Loucy (cell line): Measurements from ENCODE around the gene FAR1.

Experiments
- H2AFZ ChIP-seq: fragments of 200-600 bp; sonication (generic); 2 replicates; pipeline ENCODE4 v1.6.0; 2016; ENCODE audit warnings: antibody characterized with exemption, mild to moderate bottlenecking, low read length, moderate library complexity
- H3F3A ChIP-seq: fragments of 200-600 bp; 2 replicates; pipeline ENCODE4 v1.6.0; 2016; ENCODE audit warnings: antibody characterized with exemption, low read depth, mild to moderate bottlenecking
- H3K27me3 ChIP-seq: fragments of 200-600 bp; sonication (generic); 2 replicates; pipeline ENCODE4 v1.6.1; 2014; ENCODE audit warnings: low read length, mild to moderate bottlenecking; ENCODE audit not compliant: insufficient read depth, poor library complexity, severe bottlenecking
- H3K36me3 ChIP-seq: fragments of 200-600 bp; sonication (generic); 2 replicates; pipeline ENCODE4 v1.6.1; 2016; ENCODE audit warnings: low read length; ENCODE audit not compliant: insufficient read depth
- H3K4me1 ChIP-seq: fragments of 200-600 bp; sonication (generic); 2 replicates; pipeline ENCODE4 v1.5.1; 2014; ENCODE audit warnings: low read length, mild to moderate bottlenecking; ENCODE audit not compliant: insufficient read depth, poor library complexity, severe bottlenecking
- H3K4me2 ChIP-seq: fragments of 200-600 bp; sonication (generic); 2 replicates; pipeline ENCODE4 v1.6.0; 2014; ENCODE audit warnings: antibody characterized with exemption, low read length, low read depth, mild to moderate bottlenecking; ENCODE audit not compliant: poor library complexity, severe bottlenecking
- H3K4me3 ChIP-seq: fragments of 200-600 bp; sonication (generic); 2 replicates; pipeline ENCODE4 v1.5.1; 2014; ENCODE audit warnings: low read length, mild to moderate bottlenecking, mixed read lengths; ENCODE audit not compliant: poor library complexity, severe bottlenecking
- H3K79me2 ChIP-seq: fragments of 200-600 bp; sonication (generic); 2 replicates; pipeline ENCODE4 v1.6.1; 2014; ENCODE audit warnings: low read length; ENCODE audit not compliant: insufficient read depth
- H3K9ac ChIP-seq: fragments of 200-600 bp; sonication (generic); 2 replicates; pipeline ENCODE4 v1.6.0; 2014; ENCODE audit warnings: mild to moderate bottlenecking, low read depth, low read length, moderate library complexity; ENCODE audit not compliant: poor library complexity, severe bottlenecking
- H3K9me2 ChIP-seq: fragments of 200-600 bp; sonication (generic); replicated peaks from 2 replicates; pipeline ENCODE4 v1.6.1; 2016; ENCODE audit warnings: low read depth, low read length, mixed read lengths
- H3K9me3 ChIP-seq: fragments of 200-600 bp; sonication (generic); 2 replicates; pipeline ENCODE4 v1.6.1; 2014; ENCODE audit warnings: mild to moderate bottlenecking, antibody characterized with exemption, low read length, low read depth; ENCODE audit not compliant: insufficient read depth
- H4K20me1 ChIP-seq: fragments of 200-600 bp; sonication (generic); 2 replicates; pipeline ENCODE4 v1.6.0; 2014; ENCODE audit warnings: antibody characterized with exemption, low read length, mild to moderate bottlenecking; ENCODE audit not compliant: insufficient read depth, poor library complexity, severe bottlenecking
- CTCF ChIP-seq: fragments of 200-600 bp; sonication (generic); conservative IDR thresholded peaks from 2 replicates; pipeline ENCODE4 v1.5.1; 2014; ENCODE audit warnings: mild to moderate bottlenecking, antibody characterized with exemption, low read length
- EZH2phosphoT487 ChIP-seq: fragments of 200-600 bp; IDR thresholded peaks from 2 replicates; pipeline ENCODE4 v1.6.1; 2018; ENCODE audit warnings: antibody characterized with exemption, mild to moderate bottlenecking, moderate library complexity, borderline replicate concordance

FAR1 gene

GRCh38 chr11:13629779-13630178 lies 38.7 kb upstream of the FAR1 start:
- Histone ChIP-seq H3K79me2 (no peaks in the 10 kb centered on the region), H3K9me2 (no peaks in the 10 kb centered on the region), H3K9ac (no peak overlapping the region), H3K4me1 (no peaks in the 10 kb centered on the region), H3K4me2 (no peak overlapping the region), H3K27me3 (no peaks in the 10 kb centered on the region), H3K9me3 (no peaks in the 10 kb centered on the region), H3K4me3 (no peak overlapping the region), H4K20me1 (no peaks in the 10 kb centered on the region), H3F3A (no peaks in the 10 kb centered on the region), H2AFZ (no peak overlapping the region), H3K36me3 (no peaks in the 10 kb centered on the region)
- TF ChIP-seq CTCF (no peak), EZH2phosphoT487 (no peak)

GRCh38 chr11:13635290-13635689 lies 33.2 kb upstream of the FAR1 start:
- H3K9me2 ChIP-seq: no peaks in the 10 kb centered on the region
- no peaks in the 10 kb centered on the region for H3F3A ChIP-seq
- no peaks in the 10 kb centered on the region for H3K79me2 ChIP-seq
- H3K9ac ChIP-seq: no peak overlapping the region
- H3K4me2 ChIP-seq: no peak overlapping the region
- no peak overlapping the region for H3K4me3 ChIP-seq
- H3K27me3 ChIP-seq: no peaks in the 10 kb centered on the region
- no peaks in the 10 kb centered on the region for H4K20me1 ChIP-seq
- no peaks in the 10 kb centered on the region for H3K36me3 ChIP-seq
- H3K9me3 ChIP-seq: no peaks in the 10 kb centered on the region
- TF ChIP-seq CTCF: no peak
- no peaks in the 10 kb centered on the region for H3K4me1 ChIP-seq
- H2AFZ ChIP-seq: no peak overlapping the region

GRCh38 chr11:13635804-13636203 lies 32.7 kb upstream of the FAR1 start:
- H3K79me2 ChIP-seq: no peaks in the 10 kb centered on the region
- no peaks in the 10 kb centered on the region for H3F3A ChIP-seq
- H3K27me3 ChIP-seq: no peaks in the 10 kb centered on the region
- H3K9me2 ChIP-seq: no peaks in the 10 kb centered on the region
- H3K9ac ChIP-seq: no peak overlapping the region
- H3K9me3 ChIP-seq: no peaks in the 10 kb centered on the region
- no peak overlapping the region for H3K4me2 ChIP-seq
- no peaks in the 10 kb centered on the region for H3K4me1 ChIP-seq
- H4K20me1 ChIP-seq: no peaks in the 10 kb centered on the region
- H2AFZ ChIP-seq: no peak overlapping the region
- H3K36me3 ChIP-seq: no peaks in the 10 kb centered on the region
- TF ChIP-seq CTCF (no peak), EZH2phosphoT487 (no peak)
- no peak overlapping the region for H3K4me3 ChIP-seq
